SK-N-MC (cell line): ENCODE measurements around the gene HRH3.

ENCODE experiments used
- DNase-seq: peaks from one replicate; pipeline ENCODE4 v3.0.0-alpha.2; 2011; ENCODE audit warnings: low read depth, low spot score
- H3K27ac ChIP-seq: fragments of 200-600 bp; sonication (generic); 2 replicates; pipeline ENCODE4 v1.5.1; 2016; ENCODE audit warnings: mixed run types
- H3K36me3 ChIP-seq: fragments of 200-600 bp; sonication (generic); 2 replicates; pipeline ENCODE4 v1.6.1; 2017; ENCODE audit warnings: antibody characterized with exemption, low read length, mixed read lengths; ENCODE audit not compliant: insufficient read depth
- H3K4me3 ChIP-seq: fragments of 200-600 bp; sonication (generic); 2 replicates; pipeline ENCODE4 v1.5.1; 2016
- H3K9ac ChIP-seq: fragments of 200-600 bp; sonication (generic); 2 replicates; pipeline ENCODE4 v1.8.0; 2017; ENCODE audit warnings: mixed run types, mixed read lengths; ENCODE audit not compliant: insufficient read length
- H3K9me3 ChIP-seq: fragments of 200-600 bp; sonication (generic); 2 replicates; pipeline ENCODE4 v1.6.1; 2017; ENCODE audit warnings: low read depth, mild to moderate bottlenecking, antibody characterized with exemption, low read length, moderate library complexity, mixed read lengths
- EZH2 ChIP-seq: fragments of 200-600 bp; sonication (generic); IDR thresholded peaks from one replicate; pipeline ENCODE4 v1.6.1; 2017; ENCODE audit warnings: antibody characterized with exemption
- FOXP2 ChIP-seq: optimal IDR thresholded peaks from 2 replicates; pipeline ENCODE3; 2011; ENCODE audit warnings: mild to moderate bottlenecking, moderate library complexity; ENCODE audit not compliant: insufficient read depth; ENCODE audit errors: extremely low read length, control extremely low read depth
- POLR2AphosphoS5 ChIP-seq: IDR thresholded peaks from 2 replicates; pipeline ENCODE4 v1.6.1; 2012; ENCODE audit warnings: mild to moderate bottlenecking, low read depth, low read length, borderline replicate concordance

The HRH3 gene

DNA sequence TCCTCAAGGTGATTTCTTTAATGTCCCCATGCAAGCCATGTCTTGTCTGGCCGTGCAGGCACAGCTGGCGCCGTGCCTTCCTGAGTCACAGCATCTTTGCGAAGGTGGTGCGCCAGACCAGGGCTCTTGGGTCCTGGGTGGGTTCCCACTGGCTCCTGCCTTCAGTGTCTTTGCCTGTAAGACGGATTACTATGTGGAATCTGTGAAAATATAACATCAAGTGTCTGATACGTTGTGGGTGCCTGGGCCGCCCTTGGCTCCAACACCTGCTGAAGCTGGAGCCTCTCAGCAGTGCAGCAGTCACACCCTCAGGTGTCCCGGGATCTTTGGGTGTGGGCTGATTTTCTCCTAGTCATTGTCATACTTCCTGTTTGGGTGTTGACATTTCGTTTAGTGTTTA is 21.4 kb upstream of the HRH3 start:
- no peaks in the 10 kb centered on the region for H3K9me3 ChIP-seq
- no peak for DNase-seq
- H3K36me3 ChIP-seq: no peaks in the 10 kb centered on the region
- no peak for TF ChIP-seq POLR2AphosphoS5
- TF ChIP-seq FOXP2: no peak
- no peak for TF ChIP-seq EZH2
- no peak overlapping the region for H3K9ac ChIP-seq
- H3K4me3 ChIP-seq: no peak overlapping the region
- H3K27ac ChIP-seq: no peak overlapping the region

DNA sequence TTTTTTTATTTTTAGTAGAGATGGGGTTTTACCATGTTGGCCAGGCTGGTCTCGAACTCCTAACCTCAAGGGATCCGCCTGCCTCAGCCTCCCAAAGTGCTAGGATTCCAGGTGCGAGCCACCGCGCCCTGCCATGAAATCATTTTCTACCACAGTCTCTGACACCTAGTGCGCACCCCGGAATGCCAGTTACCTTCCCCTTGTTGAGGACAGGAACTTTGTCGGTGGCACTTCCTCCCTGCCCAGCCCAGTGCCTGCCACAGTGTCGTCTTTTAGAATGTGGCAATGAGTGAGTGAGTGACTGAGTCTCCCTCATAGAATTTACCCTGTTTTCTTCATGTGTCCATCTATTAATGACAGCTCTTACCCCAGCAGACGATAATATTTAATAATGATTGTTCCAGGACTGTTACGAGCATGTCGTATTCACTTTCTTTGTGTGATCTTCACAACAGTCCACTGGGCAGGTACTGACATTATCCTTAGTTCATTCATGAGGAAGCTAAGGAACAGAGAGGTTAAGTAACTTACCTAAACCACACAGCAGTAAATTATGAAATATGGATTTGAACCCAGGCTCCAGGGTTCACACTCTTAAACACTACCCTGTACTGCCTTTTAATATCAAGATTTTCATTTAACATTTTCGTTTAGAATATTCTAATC is 20.1 kb upstream of the HRH3 start:
- TF ChIP-seq EZH2 (no peak), FOXP2 (no peak)
- no peaks in the 10 kb centered on the region for H3K9me3 ChIP-seq
- H3K27ac ChIP-seq: no peak overlapping the region
- no peaks in the 10 kb centered on the region for H3K36me3 ChIP-seq
- no peak overlapping the region for H3K4me3 ChIP-seq
- no peak overlapping the region for H3K9ac ChIP-seq
- no peak for DNase-seq

DNA sequence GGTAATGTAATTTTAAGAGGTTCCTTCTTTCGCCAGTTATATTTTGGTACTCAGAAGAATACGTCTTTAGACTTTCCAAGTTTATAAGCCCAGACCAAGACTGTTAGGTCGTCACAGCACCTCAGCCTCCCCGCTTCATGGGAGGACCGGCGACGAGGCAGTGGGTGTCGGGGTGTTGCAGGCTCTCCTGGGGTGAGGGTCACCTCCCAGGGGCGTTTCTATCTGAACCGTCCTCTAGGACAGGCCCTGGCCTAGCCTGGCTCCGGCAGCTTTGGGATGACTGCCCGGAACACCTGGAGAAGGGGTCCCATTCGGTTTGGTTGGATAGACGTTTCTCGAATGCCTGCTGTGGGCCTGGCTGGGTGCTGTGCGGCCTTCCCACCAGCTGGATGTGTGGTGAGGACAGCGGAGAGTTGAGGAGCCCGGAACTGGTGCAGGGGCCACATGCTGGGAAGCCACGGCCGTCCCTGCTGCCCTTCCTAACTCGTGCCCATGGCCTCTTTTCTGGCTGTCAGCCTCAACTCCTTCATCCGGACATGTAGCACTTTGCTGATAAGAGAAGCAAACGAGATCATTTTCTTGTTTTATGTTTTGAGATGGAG is 19.3 kb upstream of the HRH3 start:
- H3K9me3 ChIP-seq: no peaks in the 10 kb centered on the region
- no peaks in the 10 kb centered on the region for H3K36me3 ChIP-seq
- peak overlapping the region; percentile 60 for H3K9ac ChIP-seq
- no peak for DNase-seq
- peak overlapping the region; percentile 81 for H3K4me3 ChIP-seq
- TF ChIP-seq FOXP2 (no peak), POLR2AphosphoS5 (no peak)
- no peak overlapping the region for H3K27ac ChIP-seq

DNA sequence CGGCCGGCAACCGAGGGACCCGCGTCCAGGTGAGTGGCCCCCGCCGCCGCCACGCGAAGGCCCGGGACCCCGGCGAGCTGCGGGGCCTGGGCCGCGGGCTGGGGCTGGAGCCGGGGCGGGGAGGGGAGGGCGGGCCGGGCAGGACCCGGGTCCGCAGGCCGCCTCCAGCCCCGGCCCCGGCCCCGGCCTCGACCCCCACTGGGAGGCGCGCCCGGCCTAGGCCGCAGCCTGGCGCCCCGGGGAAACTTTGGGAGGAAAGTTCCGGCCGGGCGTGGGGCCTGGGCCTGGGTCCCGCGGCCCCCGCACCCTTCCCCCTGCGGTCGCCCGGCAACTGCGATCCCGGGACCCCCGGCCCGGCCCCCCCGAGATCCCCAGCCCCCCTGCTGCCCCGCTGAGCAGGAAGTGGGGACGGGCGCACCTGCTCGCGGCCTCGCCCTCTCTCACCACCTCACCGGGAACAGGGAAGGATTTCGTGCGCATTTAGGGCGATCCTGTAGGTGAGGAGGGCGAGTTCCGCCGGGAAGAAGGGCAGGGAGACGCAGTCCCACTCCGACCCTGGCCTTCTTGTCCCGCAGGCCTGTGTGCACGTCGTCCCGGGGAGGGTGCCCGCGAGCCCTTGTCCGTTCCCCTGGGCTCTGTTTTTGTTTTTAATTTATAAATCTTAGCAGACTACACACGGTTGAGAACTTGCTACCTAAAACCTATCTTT is 18.6 kb upstream of the HRH3 start:
- H3K27ac ChIP-seq: no peak overlapping the region
- no peak for TF ChIP-seq EZH2
- no peak for TF ChIP-seq FOXP2
- no peak for TF ChIP-seq POLR2AphosphoS5
- no peak for DNase-seq
- no peaks in the 10 kb centered on the region for H3K9me3 ChIP-seq
- H3K4me3 ChIP-seq: peak overlapping the region; percentile 81
- H3K36me3 ChIP-seq: no peaks in the 10 kb centered on the region
- H3K9ac ChIP-seq: peak overlapping the region; percentile 60

DNA sequence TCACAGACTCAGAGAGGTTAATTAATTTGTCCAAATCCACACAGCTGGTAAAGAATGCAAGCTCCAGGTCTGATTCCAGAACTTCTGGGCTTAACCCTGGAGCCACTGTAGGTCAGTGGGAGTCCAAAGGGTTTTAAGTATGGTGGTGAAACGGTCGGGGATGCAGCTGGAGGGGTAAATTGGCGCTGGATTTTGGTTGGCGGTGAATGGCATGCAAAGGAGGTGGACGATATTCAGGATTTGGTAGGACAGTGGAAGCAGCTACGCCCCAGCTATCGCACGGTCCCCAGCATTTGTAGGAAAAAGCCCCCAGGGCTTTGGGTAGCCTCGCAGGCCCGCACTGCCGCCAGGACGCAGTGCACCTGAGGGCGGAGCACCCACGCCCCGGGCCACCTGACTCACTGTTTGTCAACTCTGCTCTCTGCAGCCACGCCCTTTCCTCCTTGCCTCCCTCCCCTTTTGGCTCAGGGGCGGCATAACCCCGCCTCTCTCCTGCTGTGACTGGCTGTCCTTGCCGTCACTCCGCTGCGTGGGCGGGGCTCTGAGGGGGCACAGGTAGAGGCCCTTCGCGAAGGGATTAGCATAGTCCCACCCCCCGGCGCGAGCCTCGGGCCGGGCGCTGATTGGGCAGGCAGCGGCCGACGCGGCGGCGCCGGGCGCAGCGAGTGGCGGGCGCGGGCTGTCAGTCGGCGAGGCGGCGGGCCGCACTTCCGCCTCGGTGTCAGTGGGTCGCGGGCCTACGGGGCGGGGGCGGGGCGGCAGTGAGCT is 17.9 kb upstream of the HRH3 start, which contains the start of gene OSBPL2:
TSS of gene OSBPL2 (plus strand) at position 721 of the 768 bp plus-strand sequence. CDS start 17,664 bp downstream, outside the sequence.
- TF ChIP-seq EZH2 (no peak), POLR2AphosphoS5 (no peak), FOXP2 (peak; percentile 88)
- Histone ChIP-seq H3K9me3 (no peaks in the 10 kb centered on the region), H3K36me3 (no peaks in the 10 kb centered on the region), H3K27ac (no peak within 1 kb of the TSS), H3K9ac (peak within 1 kb of the TSS; percentile 60), H3K4me3 (peak within 1 kb of the TSS; percentile 83)
- DNase-seq: peak; percentile 73

DNA sequence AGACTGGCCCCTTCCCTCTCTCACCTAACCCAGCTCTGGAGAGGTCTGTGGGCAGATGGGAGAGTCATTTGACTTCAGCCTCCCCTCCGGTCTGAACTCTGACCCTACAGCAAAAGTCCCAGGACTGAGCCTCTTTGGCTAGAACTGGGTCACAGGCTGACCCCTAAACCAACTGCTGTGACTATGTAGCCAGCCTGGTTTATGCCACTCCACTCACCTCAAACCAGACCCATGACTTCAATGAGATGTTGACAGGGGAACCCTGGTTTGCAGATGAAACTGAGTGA is 17.4 kb upstream of the HRH3 start:
- H3K36me3 ChIP-seq: no peaks in the 10 kb centered on the region
- no peak overlapping the region for H3K27ac ChIP-seq
- peak overlapping the region; percentile 83 for H3K4me3 ChIP-seq
- TF ChIP-seq POLR2AphosphoS5: no peak
- no peak for TF ChIP-seq EZH2
- no peak for TF ChIP-seq FOXP2
- H3K9ac ChIP-seq: no peak overlapping the region
- no peak for DNase-seq
- no peaks in the 10 kb centered on the region for H3K9me3 ChIP-seq

DNA sequence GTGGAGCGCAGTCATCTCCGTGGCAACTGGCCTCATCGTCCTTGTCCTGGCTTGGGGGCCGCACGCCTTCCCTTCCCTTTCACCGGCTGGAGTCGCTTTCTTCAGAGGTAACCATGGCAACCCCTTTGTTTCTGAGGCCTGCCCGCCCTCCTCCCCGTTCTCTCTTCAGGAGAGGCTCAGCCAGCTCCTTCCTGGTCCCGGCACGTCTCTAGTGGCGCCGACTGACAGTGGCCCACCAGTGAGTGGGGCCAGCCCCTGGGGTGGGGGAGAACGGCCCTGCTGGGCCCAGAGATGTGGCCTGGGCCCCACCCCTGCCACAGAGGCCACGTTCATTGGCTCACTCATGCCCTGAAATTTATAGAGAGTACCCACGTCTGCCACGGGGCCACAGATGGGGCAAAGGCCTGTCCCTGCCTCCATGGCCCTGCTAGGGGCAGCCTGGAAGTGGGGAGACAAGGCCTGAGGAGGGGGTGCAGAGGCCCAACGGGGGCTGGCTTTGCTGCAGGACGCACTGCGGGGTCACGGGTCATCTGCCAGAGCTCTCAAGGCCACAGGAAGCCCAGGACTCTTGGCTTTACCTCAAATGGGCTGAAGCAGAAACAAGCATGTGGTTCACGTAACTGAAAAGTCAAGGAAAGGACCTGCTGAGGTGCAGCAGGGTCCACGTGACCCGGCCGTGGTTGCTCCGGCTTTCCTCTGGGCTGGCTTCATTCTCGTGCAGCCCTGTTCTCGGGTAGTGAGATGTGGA is 16.9 kb upstream of the HRH3 start:
- no peak overlapping the region for H3K27ac ChIP-seq

More for the DNA sequence above, 16.9 kb upstream of the HRH3 start:
- no peak overlapping the region for H3K9ac ChIP-seq
- no peak for DNase-seq
- no peak overlapping the region for H3K4me3 ChIP-seq
- TF ChIP-seq EZH2 (no peak), FOXP2 (no peak), POLR2AphosphoS5 (no peak)
- no peaks in the 10 kb centered on the region for H3K9me3 ChIP-seq
- no peaks in the 10 kb centered on the region for H3K36me3 ChIP-seq
